ENCODE measurements around the gene EMC6. TPM values are rescaled to one million over a fixed set of nuclear protein-coding genes. Genes with fewer than 3 reads are reported as not detected.

Gene EMC6
- total and polyA plus RNA-seq, 2 donors: 7.8 to 77.1 TPM

DNA sequence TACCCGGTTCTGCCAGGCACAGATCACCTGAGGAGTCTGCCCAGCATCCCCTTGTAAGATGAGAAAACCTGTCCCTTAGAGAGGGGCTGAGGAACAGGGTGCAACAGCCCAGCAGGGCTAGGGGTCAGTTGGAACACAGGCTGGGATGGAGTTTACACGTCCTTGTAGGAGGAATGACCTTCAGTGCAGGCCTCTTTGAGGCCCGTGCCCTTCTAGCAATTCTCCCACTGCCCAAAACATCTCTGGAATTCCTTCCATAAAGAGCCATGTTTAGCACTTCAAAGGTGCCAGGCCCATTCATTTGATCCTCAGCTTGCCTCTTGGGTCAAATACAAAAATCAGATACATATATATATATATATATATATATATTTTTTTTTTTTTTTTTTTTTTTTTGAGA lies 27.6 kb upstream of the EMC6 start:
- H3K36me3 ChIP-seq (ENCODE audit: insufficient read depth): no peaks in the 10 kb centered on the region
- H3K4me1 ChIP-seq (ENCODE audit: insufficient read depth): no peaks in the 10 kb centered on the region
- H3K4me3 ChIP-seq (ENCODE audit: low read depth, low read length): no peak overlapping the region
- no peak for DNase-seq (ENCODE audit: extremely low spot score)
- H3K27ac ChIP-seq (ENCODE audit: low read depth): no peak overlapping the region
- WGBS: 61% methylated on average over 3 of the region's 3 CpGs

DNA sequence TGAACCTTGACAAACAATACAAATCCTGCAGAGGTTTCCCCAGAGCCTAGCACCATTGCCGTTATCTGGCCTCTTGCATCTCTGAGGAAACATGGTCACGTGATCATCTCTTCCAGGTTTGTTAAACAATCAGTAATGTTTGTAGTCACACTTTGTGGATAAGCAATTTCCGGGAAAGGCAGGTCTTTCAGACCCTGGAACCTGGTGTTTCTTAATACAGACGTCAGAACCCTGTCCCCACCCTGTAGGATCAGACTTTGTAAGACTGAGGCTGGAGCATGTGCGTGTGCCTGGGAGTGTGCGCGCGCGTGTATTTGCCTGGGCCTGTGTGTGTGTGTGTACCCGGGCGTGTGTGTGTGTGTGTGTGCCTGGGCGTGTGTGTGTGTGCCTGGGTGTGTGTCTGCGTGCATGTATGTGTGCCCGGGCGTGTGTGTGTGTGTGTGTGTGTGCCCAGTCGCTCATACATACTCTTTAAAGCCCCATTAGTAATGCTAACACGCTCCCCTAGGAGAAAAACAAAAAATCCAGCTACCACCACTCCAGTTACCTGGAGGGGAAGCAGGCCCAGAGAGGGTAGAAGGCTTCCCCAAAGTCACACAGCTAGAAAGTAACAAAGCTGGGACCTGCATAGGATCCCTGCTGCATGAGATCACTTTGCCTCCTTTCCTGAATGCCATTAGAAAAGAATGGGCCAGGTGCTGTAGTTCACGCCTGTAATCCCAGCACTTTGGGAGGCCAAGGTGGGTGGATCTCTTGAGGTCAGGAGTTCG lies 26.7 kb upstream of the EMC6 start:
- no peak for DNase-seq (ENCODE audit: extremely low spot score)
- Histone ChIP-seq H3K4me3 (ENCODE audit: low read depth, low read length) (no peak overlapping the region), H3K27ac (ENCODE audit: low read depth) (no peak overlapping the region), H3K4me1 (ENCODE audit: insufficient read depth) (no peaks in the 10 kb centered on the region), H3K36me3 (ENCODE audit: insufficient read depth) (no peaks in the 10 kb centered on the region)
- WGBS: 84% methylated on average over 19 of the region's 19 CpGs

DNA sequence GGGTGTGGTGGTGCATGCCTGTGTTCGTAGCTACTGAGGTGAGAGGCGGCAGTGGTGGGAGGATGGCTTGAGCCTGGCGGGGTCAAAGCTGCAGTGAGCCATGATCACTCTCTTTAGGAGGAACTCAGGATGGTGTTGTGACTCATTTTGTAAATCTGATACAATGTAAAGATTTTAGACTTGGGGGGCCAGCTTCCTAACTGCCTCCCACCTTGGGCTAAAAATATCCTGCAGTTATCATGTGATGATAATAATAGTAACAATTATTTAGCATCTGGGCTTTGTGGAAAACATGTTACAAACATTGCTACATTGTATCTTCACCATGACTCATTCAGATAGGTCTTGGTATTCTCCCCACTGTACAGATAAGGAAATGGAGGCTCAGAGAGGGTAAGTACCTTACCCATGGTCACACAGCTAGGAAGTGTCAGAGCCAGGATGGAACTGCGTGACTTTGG lies 24.7 kb upstream of the EMC6 start:
- no peak for DNase-seq (ENCODE audit: extremely low spot score)
- Histone ChIP-seq H3K4me3 (ENCODE audit: low read depth, low read length) (no peak overlapping the region), H3K36me3 (ENCODE audit: insufficient read depth) (no peaks in the 10 kb centered on the region), H3K4me1 (ENCODE audit: insufficient read depth) (no peaks in the 10 kb centered on the region), H3K27ac (ENCODE audit: low read depth) (no peak overlapping the region)
- WGBS: 95% methylated on average over 4 of the region's 4 CpGs

DNA sequence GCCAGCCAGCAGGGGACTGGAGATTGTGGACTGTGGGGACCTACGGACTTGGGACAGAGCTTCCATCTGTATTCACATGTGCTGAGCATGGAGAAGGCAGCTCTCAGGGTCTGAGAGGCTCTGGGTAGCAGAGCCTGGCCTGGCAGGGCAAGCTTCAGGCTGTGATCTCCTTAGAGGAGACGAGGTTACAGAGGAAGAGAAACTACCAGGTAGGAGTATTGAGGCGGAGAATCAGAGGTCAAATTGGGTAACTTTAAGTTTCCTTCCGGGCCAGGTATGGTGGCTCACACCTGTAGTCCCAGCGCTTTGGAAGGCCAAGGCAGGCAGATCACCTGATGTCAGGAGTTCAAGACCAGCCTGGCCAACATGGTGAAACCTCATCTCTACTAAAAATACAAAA lies 23.3 kb upstream of the EMC6 start:
- no peak overlapping the region for H3K4me3 ChIP-seq (ENCODE audit: low read depth, low read length)
- WGBS: 87% methylated on average over 5 of the region's 5 CpGs
- no peaks in the 10 kb centered on the region for H3K36me3 ChIP-seq (ENCODE audit: insufficient read depth)
- H3K27ac ChIP-seq (ENCODE audit: low read depth): no peak overlapping the region
- H3K4me1 ChIP-seq (ENCODE audit: insufficient read depth): no peaks in the 10 kb centered on the region
- DNase-seq (ENCODE audit: extremely low spot score): no peak

DNA sequence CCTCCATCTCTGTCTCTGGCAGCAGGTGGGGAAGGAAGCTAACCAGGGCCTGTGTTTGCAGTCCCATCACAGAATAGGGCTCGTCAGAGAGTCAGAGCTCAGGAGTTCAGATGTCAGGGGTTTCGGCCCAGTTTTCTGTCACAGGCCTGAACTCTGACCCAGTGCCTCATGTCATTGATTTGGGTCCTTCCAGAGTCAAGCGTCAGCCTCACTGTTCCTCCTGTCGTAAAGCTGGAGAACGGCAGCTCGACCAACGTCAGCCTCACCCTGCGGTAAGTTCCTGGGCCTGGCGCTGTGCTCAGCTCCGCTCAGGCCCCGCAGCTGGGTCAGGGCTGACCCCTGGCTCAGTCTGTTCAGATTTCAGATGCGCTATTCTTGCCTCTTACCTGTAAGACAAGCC lies 21.4 kb upstream of the EMC6 start:
- no peak overlapping the region for H3K4me3 ChIP-seq (ENCODE audit: low read depth, low read length)
- H3K36me3 ChIP-seq (ENCODE audit: insufficient read depth): no peaks in the 10 kb centered on the region
- H3K4me1 ChIP-seq (ENCODE audit: insufficient read depth): no peaks in the 10 kb centered on the region
- WGBS: 77% methylated on average over 12 of the region's 12 CpGs
- DNase-seq (ENCODE audit: extremely low spot score): no peak
- H3K27ac ChIP-seq (ENCODE audit: low read depth): no peak overlapping the region

DNA sequence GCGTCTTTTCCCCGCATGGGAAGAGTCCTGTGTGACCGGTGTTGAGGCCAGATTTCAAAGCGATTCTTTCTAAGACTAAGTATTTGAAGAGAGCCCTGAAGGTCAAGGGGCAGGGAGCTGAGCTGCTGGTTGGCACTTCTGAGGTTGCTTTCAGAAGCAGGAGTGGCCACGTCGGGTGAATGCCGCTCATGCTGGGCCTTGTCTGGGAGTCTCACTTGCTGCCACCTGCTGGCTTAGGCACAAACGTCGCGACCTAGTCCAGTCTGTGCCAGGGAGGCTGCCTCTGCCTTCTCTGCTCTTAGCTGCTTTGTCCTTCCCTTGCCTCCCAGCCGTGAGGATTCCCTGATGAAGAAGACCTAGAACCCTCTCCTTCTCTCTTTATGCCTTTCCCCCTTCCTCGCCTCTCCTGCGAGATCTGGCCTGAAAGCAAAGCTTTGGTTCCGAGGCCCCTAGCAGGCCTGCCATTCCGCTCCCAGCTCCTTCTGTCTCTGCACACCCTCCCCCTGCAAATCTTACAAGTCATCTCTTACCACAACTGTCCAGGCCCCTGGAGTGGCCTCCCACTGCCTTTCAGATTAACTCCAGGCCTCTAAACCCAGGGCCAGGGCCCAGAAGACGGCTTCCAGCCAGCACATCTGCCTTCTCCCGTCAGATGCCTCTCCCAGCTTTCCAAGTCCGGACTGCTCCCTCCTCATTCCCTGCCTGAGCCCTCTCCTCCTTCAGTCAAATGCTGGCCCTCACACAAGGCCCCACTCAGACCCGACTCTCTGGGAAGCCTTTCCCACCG lies 20.6 kb upstream of the EMC6 start:
- H3K4me3 ChIP-seq (ENCODE audit: low read depth, low read length): no peak overlapping the region
- no peaks in the 10 kb centered on the region for H3K4me1 ChIP-seq (ENCODE audit: insufficient read depth)
- H3K27ac ChIP-seq (ENCODE audit: low read depth): no peak overlapping the region
- 64% methylated on average over 20 of the region's 20 CpGs for WGBS
- DNase-seq (ENCODE audit: extremely low spot score): no peak
- H3K36me3 ChIP-seq (ENCODE audit: insufficient read depth): no peaks in the 10 kb centered on the region

DNA sequence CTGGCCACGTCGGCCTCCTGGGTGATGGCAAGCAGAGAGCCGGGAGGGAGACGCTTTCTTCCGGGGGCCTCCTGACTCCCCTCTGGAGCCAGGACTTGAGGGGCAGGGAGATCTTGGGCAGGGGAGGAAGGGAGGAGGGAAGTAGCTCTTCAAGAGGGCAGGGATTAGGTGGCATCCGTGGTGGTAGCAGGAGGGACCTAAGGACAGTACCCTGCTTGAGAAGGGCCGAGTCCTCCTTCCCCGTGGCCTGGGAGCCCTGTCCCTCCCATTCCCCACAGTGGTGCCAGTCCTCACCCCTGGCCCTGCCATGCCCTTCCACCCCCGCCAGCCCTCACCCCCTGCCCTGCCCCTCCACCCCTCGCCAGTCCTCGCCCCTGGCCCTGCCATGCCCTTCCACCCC lies 12.8 kb upstream of the EMC6 start:
- no peaks in the 10 kb centered on the region for H3K4me1 ChIP-seq (ENCODE audit: insufficient read depth)
- no peak overlapping the region for H3K27ac ChIP-seq (ENCODE audit: low read depth)
- WGBS: 81% methylated on average over 11 of the region's 11 CpGs
- DNase-seq (ENCODE audit: extremely low spot score): no peak
- H3K4me3 ChIP-seq (ENCODE audit: low read depth, low read length): no peak overlapping the region
- no peaks in the 10 kb centered on the region for H3K36me3 ChIP-seq (ENCODE audit: insufficient read depth)

DNA sequence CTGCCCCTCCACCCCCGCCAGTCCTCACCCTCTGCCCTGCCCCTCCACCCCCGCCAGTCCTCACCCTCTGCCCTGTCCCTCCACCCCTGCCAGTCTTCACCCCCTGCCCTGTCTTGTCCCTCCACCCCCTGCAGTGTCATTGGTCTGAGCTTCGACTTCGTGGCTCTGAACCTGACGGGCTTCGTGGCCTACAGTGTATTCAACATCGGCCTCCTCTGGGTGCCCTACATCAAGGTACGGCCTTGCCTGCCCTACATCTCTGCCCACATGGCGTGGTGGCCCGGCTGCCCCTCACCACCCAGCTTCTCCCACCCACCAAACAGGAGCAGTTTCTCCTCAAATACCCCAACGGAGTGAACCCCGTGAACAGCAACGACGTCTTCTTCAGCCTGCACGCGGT lies 12.3 kb upstream of the EMC6 start:
- WGBS: 87% methylated on average over 16 of the region's 16 CpGs
- Histone ChIP-seq H3K4me3 (ENCODE audit: low read depth, low read length) (no peak overlapping the region), H3K4me1 (ENCODE audit: insufficient read depth) (no peaks in the 10 kb centered on the region), H3K36me3 (ENCODE audit: insufficient read depth) (no peaks in the 10 kb centered on the region), H3K27ac (ENCODE audit: low read depth) (no peak overlapping the region)
- no peak for DNase-seq (ENCODE audit: extremely low spot score)

DNA sequence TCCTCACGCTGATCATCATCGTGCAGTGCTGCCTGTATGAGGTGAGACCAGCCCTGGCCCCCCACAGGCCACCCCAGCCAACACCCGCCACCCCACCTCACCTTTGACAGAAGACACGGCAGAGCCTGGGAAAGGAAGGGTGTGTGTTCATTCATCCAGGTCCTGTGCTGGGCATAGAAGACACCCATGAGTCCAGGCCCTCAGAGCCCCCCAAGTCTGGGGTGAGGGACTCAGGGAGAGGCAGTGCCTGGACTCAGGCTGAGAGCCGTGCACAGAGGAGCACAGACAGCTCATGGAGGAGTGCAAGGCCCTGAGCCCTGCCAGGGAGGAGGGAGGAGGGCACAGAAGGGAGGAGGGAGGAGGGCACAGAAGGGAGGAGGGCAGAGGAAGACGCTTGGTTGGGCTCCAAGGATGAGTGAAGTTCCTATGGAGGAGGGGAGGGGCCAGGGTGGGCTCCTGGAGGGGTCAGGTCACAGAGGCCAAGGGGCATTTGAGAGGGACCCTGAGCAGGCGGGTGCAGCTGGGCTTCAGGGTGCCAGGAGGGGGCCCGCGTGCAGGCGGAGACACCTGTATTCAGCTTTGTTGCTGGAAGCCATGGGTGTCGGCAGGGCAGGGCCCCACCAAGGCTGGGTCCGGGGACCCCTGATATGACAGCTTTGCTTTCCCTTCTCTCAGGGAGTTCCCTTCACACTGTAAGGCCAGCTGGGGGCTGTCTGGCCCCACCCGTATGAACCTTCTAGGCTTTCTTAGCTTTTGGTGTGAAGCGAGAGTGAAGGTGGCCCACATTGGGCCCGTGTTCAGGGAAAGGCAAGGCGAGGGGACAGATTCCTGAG lies 11.6 kb upstream of the EMC6 start:
- H3K36me3 ChIP-seq (ENCODE audit: insufficient read depth): no peaks in the 10 kb centered on the region
- H3K4me1 ChIP-seq (ENCODE audit: insufficient read depth): no peaks in the 10 kb centered on the region
- H3K4me3 ChIP-seq (ENCODE audit: low read depth, low read length): no peak overlapping the region
- 80% methylated on average over 16 of the region's 16 CpGs for WGBS
- H3K27ac ChIP-seq (ENCODE audit: low read depth): no peak overlapping the region
- DNase-seq (ENCODE audit: extremely low spot score): no peak

DNA sequence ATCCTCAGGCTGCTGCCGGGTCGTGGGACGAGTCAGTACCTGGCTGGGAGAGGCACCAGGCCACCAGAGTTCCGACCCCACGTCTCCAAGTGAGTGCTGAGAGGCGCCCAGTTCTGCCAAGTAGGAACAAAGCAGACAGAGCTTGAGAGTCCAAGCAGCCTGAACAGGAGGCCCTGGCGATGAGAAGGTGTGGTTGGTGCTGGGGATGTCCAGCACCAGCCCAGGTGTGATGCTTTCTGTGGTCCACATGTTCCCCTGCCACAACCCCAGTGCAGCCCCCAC lies 11.1 kb upstream of the EMC6 start:
- H3K27ac ChIP-seq (ENCODE audit: low read depth): no peak overlapping the region
- 84% methylated on average over 7 of the region's 7 CpGs for WGBS
- peaks cover 1% of the 10 kb centered on the region for H3K36me3 ChIP-seq (ENCODE audit: insufficient read depth)
- DNase-seq (ENCODE audit: extremely low spot score): no peak
- no peak overlapping the region for H3K4me3 ChIP-seq (ENCODE audit: low read depth, low read length)
- H3K4me1 ChIP-seq (ENCODE audit: insufficient read depth): no peaks in the 10 kb centered on the region

DNA sequence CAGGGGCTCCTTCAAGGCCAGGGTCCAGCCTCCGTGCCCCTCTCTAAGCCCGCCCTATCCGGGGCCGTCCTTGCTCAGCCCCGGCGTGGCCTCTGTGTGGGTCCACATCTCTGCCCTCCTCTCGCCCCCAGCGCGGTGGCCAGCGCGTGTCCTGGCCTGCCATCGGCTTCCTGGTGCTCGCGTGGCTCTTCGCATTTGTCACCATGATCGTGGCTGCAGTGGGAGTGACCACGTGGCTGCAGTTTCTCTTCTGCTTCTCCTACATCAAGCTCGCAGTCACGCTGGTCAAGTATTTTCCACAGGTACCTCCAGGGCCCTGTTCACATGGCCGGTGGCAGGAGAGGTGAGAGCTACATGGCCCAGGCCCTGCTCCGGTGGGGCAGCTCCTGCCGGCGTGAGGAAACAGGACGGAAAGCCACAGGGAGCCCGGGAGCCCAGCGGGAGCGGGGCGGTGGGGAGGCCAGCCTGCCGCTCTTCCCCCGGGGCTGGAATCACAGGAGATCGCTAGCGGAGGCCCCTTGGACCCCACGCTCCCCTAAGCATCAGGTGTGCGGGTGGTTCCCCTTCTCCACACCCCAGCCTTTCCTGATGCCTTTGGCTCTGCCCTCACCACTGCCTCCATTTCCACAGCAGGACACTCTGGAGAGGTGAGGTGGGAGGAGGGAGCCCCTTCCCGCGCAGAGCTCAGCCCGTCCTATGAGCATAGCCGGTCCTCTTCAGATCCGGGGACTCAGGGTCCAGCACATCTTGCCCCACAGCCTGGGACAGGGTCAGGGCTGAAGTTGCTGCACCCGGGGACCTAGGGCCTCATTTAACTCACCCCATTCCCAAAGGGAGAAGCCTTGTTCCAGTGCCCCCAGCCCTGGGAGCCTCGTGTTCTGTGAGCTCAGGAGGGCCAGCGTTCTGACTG lies 10.5 kb upstream of the EMC6 start:
- WGBS: 77% methylated on average over 42 of the region's 42 CpGs
- H3K27ac ChIP-seq (ENCODE audit: low read depth): no peak overlapping the region

DNA sequence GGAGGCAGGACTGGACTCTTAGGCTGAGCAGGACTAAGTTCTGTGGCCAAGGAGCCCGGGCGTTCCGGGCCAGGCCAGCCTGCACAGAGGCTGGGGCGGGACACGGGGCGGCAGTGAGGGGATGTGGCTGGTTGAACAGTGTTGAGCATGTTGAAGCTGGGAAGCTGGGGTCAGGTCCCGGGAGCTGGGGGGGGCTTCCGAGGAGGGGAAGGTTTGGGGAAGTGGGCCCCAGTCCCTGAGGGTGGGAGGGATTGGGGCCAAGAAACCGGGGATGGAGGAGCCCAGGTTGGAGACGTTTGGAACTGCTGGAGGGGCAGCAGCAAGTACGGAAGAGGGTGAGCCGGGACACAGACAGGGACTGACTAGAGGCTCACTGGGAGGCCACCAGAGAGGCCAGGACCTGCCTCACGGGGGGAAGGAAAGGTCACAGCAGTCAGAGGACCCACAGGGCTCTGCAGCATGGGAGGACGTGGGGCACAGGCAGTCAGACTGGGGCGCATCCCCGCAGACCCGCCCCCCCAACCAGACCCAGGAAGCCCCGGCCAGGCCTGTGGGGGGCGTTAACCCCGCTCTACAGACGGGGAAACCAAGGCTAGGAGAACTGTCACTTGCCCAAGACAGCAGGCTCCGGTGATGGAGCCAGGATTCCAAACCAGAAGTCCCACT lies 9.7 kb upstream of the EMC6 start:
- Histone ChIP-seq H3K27ac (ENCODE audit: low read depth) (peak overlapping the region; percentile 43), H3K4me3 (ENCODE audit: low read depth, low read length) (no peak overlapping the region), H3K4me1 (ENCODE audit: insufficient read depth) (no peaks in the 10 kb centered on the region), H3K36me3 (ENCODE audit: insufficient read depth) (peaks cover 2% of the 10 kb centered on the region)
- no peak for DNase-seq (ENCODE audit: extremely low spot score)
- WGBS: 59% methylated on average over 22 of the region's 22 CpGs

More for the DNA sequence above, 10.5 kb upstream of the EMC6 start:
- Histone ChIP-seq H3K4me1 (ENCODE audit: insufficient read depth) (no peaks in the 10 kb centered on the region), H3K4me3 (ENCODE audit: low read depth, low read length) (no peak overlapping the region), H3K36me3 (ENCODE audit: insufficient read depth) (peaks cover 2% of the 10 kb centered on the region)
- DNase-seq (ENCODE audit: extremely low spot score): no peak

Data from urinary bladder (tissue), 4 donors.